GM12891 (cell line): ENCODE measurements around the gene NDC1.

Experiments used
- DNase-seq: peaks from one replicate; pipeline ENCODE4 v3.0.0; 2011; ENCODE audit warnings: low spot score; ENCODE audit not compliant: insufficient read length
- FAIRE-seq: peaks from 2 replicates; lab custom pipeline; 2011; peaks lifted over from hg19 to GRCh38; lab: Jason Lieb, UNC
- PAX5 ChIP-seq: IDR thresholded peaks from 2 replicates; pipeline ENCODE4 v1.6.1; 2011; ENCODE audit warnings: low read length, moderate library complexity, mild to moderate bottlenecking; ENCODE audit not compliant: insufficient read depth, severe bottlenecking
- POLR2A ChIP-seq: IDR thresholded peaks from 2 replicates; pipeline ENCODE4 v1.6.1; 2011; ENCODE audit warnings: low read depth, low read length, control low read depth
- POLR2AphosphoS5 ChIP-seq: IDR thresholded peaks from 2 replicates; pipeline ENCODE4 v1.6.1; 2011; ENCODE audit warnings: low read depth, low read length, control low read depth
- POU2F2 ChIP-seq: IDR thresholded peaks from 2 replicates; pipeline ENCODE4 v1.6.1; 2011; ENCODE audit warnings: low read depth, mild to moderate bottlenecking, control low read depth, low read length, moderate library complexity
- SPI1 ChIP-seq: IDR thresholded peaks from 2 replicates; pipeline ENCODE4 v1.6.1; 2011; ENCODE audit warnings: low read depth, low read length, control low read depth
- TAF1 ChIP-seq: IDR thresholded peaks from 2 replicates; pipeline ENCODE4 v1.6.1; 2011; ENCODE audit warnings: low read depth, low read length, control low read depth

NDC1 gene

DNA sequence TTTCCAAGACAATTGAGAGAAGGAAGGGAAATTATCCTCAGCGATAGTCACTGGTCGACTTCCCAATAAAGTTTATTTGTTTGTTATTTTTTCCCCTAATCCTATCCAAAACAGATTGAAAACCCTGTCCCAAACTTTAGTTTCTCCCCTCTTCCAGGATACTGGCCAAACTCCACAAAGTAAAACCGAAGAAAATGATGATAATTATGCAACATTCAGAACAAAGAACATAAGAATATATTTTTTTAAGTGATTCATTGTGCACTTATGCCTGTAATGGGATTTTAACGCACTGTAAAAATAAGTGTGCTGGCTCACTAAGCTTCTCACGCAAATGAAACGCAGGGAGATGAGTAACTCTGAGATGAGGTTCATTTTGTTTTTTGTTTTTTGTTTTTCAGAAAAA lies 105.2 kb downstream of the NDC1 start:
- DNase-seq: no peak
- no peak for TF ChIP-seq POLR2A
- TF ChIP-seq PAX5: no peak
- no peak for TF ChIP-seq POLR2AphosphoS5
- no peak for TF ChIP-seq SPI1
- no peak for FAIRE-seq

DNA sequence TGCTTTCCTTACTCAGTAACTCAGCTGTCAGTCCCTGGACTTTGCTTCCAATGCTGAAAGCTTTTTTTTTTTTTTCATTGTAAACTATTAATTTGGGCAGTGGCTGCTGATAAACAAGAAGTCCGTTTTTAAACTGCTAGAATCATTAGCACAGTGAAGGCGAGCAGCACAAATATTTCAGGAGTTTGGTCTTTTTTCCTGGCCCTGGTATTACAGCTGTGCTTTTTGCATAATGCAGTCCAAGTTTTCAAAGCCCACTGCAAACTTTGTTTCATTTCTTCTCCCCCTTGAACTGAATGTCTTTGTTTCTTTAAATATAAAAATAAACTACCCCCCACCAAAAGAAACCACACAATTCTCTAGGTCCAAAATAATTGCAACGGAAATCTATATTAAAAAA lies 105.7 kb downstream of the NDC1 start:
- FAIRE-seq: no peak
- TF ChIP-seq POLR2AphosphoS5: no peak
- no peak for TF ChIP-seq PAX5
- TF ChIP-seq POLR2A: no peak
- no peak for TF ChIP-seq TAF1
- TF ChIP-seq SPI1: no peak
- TF ChIP-seq POU2F2: no peak
- DNase-seq: no peak

DNA sequence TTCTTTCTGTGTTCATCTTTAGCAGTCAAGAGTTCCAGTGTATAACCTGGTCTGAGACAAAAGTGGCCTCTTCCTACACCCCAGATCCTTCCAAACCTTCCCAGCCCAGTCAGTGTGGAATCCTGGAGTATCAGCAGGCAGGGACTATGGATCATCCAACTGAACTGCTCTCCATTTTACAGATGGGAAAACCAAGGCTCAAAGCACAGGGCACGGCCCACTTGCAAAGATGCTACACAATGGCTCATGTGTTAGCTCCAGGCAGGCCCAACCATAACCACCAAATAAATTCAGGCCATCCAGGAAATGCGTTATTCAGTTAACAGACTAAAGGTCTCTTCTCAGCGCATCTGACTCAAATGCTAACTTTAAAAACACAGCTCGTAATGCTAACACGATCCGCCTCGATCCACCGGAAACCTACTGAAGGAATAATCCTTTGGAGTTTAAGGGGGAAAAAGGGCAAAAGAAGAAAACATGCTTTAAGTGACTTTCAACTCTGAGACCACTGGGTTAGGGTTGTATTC lies 106.3 kb downstream of the NDC1 start:
- FAIRE-seq: no peak
- TF ChIP-seq PAX5: no peak
- no peak for DNase-seq

DNA sequence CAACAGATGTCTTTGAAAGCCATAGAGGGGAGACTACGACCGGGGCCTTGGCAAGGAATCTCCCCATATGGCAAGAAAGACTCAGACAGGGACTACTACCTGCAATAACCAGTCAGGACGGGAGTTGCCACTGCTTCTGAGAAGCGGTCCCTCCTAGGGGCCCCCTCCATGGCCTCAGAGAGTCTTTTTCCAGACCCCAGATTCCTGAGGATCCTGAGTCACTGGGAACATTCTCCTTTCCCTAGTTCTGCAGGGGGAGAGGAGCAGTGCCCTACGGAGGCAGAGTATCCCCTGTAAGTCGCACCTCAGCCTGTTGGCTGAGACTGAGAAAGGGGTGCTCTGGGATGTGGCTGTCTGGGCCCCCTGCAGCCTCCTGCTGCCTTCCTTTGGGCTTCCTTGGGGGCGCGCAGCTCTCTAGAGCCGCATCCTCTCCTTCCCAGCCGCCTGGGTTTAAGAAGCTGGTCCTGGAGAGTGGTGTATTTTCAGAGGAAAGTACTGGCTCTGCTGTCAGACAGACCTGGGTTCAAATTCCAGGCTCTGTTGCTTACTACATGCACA lies 107.0 kb downstream of the NDC1 start:
- TF ChIP-seq TAF1 (no peak), POU2F2 (no peak), SPI1 (no peak)
- FAIRE-seq (no peak), DNase-seq (no peak)

DNA sequence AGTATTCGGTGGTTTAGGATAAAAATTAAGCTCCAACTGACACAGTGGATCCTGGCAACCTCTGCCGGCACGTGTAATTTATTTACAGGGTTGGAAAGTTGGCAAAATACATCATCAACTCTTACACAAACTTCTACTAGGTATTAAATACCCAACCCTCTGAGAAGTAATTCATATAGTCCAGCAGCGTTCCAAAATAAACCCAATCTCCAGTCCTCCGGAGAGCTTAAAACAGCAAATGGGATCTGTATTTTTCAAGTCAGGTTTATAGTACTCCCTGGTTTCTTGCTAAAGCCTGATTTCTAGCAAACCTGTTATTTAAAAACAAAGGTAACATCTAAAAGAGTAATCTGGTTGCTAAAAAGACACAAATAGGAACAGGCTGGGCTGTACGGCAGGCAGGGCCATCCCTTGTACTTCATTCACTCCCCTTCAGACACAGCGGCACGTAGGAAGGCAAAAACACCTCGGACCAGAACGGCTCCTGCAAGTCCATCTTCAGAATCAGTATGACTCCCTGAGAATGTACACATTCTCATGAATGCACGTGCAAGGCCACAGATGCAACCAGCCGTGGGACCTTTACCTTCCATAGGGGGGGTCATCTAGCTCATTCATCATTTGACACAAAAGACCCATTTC lies 107.8 kb downstream of the NDC1 start:
- no peak for TF ChIP-seq POLR2AphosphoS5
- no peak for TF ChIP-seq PAX5
- TF ChIP-seq TAF1: no peak
- FAIRE-seq: no peak
- DNase-seq: no peak

DNA sequence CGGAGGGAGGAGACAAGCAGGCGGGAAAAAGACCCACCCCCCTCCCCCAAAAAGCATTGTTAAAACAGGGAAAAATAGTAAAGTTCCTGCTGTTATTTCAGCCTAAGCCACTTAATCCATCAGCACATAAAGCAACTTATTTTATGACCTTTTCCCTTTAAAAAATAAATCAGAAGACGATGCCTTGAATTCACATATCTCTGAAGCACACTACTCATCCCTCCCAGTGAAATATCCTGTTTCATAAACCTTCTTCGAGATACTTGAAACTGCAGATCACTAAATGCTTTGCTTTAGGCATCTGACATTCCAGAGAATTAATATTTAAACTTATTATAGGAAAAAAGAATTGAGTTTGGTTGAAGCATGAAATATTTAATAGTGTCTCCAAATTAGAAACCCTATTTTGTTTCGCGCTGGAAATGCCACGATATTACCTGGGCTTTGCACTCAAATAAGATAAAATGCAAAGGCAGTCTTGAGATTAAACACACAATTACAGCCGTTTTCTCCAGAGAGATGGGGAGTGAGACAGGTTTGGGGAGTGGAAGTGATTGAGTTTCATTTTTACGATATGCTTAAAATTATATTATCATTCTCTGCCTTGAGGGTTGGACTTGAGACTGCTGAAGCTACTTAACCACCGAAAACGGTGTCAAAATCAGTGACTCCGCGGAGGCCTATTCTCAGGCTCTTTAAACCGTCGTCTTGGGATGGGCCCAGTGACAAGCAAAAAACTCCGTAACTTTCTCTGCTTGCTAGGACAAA lies 108.5 kb downstream of the NDC1 start:
- TF ChIP-seq POU2F2 (no peak), POLR2A (no peak), TAF1 (no peak), PAX5 (no peak), POLR2AphosphoS5 (no peak), SPI1 (no peak)
- no peak for FAIRE-seq

DNA sequence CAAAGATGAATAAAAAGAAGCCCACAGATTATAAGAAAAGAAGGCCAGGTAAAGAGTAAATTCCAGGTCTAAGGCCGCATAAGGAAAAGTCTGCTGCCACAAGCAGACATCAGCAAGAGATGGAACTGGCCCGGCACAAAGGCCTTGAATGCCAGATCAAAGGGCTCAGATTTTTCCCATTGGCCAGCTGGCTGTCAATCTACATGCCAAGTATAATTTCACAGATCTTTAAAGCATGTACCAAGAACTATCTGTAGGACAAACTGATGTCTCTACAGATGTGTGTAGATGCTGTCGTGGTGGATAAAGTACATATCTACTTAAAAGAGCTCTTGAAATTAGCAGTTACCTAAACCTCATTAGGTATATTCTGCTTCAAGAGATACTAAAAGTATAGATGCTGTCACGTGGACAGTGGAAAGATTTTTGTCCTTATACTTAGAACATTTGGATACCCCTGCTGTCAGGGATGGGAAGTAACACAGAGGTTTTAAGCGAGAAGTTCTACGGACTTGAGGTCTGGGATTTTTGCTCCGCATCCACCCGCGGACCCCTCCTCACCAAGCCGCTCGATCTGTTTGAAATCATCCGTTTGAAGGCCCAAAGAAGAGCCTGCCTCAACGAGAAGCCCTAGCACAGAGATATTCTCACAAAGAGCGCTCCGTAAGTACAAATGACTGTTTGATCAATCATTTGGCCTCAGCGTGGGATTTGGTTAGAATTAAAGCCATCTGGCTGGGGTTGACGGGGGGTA lies 109.2 kb downstream of the NDC1 start:
- FAIRE-seq (no peak), DNase-seq (no peak)
- TF ChIP-seq POLR2AphosphoS5 (no peak), POU2F2 (no peak), PAX5 (no peak)

More for the DNA sequence above, 108.5 kb downstream of the NDC1 start:
- DNase-seq: no peak

DNA sequence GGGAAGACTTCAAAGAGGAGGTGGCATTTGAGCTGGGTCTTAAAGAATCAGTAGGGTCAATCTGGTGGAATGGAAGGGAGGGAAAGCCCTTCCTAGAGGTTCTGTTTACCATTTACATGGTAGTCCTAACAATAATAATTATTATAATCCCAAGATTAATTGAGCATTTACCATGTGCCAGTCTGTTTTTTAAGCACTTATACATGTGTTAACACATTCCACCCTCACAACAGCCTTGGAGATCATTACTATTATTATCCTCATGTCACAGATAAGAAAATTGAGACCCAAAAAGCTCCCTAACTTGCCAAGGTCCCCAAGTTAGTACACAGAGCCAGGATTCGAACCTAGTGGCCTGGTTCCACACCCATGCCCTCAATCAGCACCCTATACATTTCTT lies 109.9 kb downstream of the NDC1 start:
- FAIRE-seq (no peak), DNase-seq (no peak)
- no peak for TF ChIP-seq POLR2AphosphoS5
- no peak for TF ChIP-seq PAX5
- no peak for TF ChIP-seq POLR2A
- TF ChIP-seq POU2F2: no peak
- no peak for TF ChIP-seq SPI1
- TF ChIP-seq TAF1: no peak

DNA sequence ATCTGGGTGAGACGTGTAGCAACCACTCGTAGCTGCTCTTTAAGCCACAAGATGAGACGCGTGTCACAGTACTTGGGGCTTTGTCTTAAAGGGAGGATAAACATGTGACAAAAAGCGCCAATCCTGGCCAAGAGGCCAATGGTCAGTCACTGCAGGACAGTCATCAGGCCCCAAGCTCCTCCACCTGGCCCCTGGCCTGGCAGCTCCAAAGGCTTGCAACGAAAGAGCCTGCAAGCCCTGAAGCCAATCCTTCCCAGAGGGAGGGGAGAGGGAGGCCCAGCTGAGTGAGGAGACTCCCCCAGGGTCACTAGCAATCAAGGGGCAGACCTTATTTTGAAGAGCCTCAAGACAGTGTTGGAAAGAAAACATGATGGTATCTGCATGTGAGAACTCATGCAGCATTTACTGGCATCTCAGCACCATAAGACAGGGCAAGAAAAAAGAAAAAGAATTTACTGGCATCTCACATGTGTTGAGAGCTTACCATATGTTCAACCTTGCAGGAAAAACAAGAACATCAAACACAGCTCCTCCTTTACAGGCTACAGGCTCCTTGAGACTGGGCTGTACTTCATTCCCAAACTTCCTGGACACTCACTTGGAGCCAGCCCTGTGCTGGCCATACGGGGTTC lies 110.5 kb downstream of the NDC1 start:
- TF ChIP-seq POU2F2 (no peak), POLR2A (no peak), PAX5 (no peak), POLR2AphosphoS5 (no peak), SPI1 (no peak), TAF1 (no peak)
- DNase-seq: no peak
- no peak for FAIRE-seq

DNA sequence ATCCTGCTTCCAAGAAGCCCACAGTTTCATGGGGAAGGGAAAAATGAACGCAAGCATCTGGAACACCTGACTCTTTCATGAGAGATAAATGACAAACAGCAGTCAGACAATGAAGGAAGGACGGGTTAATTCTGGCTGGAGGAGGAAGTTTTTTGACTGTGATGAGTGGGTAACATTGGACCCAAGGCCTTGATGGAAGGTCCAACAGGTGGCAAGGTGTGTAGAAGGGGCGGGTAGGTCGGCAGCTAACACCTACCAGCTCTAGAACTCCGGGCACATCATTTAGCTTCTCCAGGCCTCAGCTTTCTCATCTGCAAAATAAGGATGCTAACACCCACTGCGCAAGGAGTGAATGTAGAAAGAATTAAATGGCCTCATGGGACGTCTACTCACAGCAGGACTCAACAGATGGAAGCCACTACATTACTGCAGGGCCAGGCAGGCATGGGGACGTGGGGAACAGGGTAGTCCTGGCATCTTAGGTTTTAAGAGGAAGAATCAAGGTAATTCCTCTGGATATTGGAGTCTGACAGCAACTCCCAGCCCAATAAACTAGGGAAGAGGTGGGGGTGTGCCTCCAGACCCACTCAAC lies 112.0 kb downstream of the NDC1 start:
- FAIRE-seq (no peak), DNase-seq (no peak)
- TF ChIP-seq TAF1 (no peak), PAX5 (no peak), POLR2AphosphoS5 (no peak), SPI1 (no peak), POLR2A (no peak), POU2F2 (no peak)
